Measurements from ENCODE around the gene RIMS4. TPM values are rescaled to one million over a fixed set of nuclear protein-coding genes. Genes with fewer than 3 reads are reported as not detected.

The RIMS4 gene
- total RNA-seq, 2 donors from 2014 or later, result 0.47 to 1.5 TPM

DNA sequence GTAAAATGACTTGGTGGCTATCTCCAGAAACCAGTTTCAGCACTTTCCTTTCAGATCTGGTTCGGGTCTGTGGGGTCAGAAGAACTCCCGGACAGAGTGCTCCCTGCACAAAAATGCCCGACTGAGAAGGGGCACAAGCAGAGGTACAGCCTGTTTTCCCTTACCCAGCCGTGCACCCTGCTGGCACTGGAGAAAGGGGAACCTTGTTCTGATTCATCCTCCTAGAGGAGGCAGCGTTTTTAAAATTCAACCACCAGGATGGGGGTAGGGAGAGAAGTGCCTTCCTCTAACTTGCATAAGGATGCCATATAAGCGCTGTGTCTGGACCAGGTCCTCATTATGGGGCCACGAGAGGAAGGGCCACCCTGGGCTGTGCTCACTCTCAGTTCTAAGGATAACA lies 17.6 kb downstream of the RIMS4 start:
- DNase-seq (ENCODE audit: low spot score), result no peak
- H3K9me3 ChIP-seq, result no peaks in the 10 kb centered on the region
- no peak for TF ChIP-seq CTCF (IDR thresholded peaks at IDR 0.05)
- H3K4me1 ChIP-seq, result no peaks in the 10 kb centered on the region
- no peak overlapping the region for H3K27ac ChIP-seq
- no peaks in the 10 kb centered on the region for H3K27me3 ChIP-seq
- no peak overlapping the region for H3K4me3 ChIP-seq
- H3K36me3 ChIP-seq, result no peaks in the 10 kb centered on the region

DNA sequence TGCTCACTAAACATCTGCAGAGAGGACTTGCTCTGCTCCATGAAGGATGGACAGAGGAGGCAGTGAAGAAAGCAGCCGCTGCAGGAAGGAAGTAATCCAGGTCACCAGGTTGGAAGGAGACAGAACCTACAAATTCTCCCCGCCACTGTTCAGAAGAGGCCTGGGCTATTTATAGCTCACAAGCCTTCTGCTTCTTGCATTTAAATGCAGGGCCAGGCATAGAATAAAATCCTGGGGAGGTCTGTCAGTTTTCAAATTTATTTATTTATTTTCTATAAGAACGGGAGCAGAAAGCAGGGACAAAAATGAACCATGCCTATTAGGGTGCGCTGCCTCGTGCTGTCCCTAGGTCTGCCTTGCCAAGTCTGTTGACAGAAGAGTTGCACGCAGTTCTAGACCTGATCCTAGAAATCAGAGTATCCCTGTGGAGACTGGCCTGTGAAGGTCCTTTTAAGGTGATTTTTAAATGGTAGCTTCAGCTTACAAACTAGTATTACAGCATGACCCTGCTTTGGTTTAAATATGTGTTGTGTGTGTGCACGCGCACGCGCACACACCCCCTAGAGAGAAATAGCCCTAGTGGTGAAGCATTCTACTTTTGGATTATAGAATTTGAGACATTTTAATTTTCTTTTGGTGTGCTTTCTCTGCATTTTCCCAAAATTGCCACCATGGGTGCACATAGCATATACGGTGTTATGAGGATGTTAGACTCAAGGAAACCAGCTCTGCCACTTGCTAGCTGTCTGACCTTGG lies 19.5 kb downstream of the RIMS4 start:
- no peak for DNase-seq (ENCODE audit: low spot score)
- Histone ChIP-seq H3K9me3 (no peaks in the 10 kb centered on the region), H3K36me3 (no peaks in the 10 kb centered on the region), H3K27ac (no peak overlapping the region), H3K4me1 (no peaks in the 10 kb centered on the region), H3K4me3 (no peak overlapping the region), H3K27me3 (no peaks in the 10 kb centered on the region)
- no peak for TF ChIP-seq CTCF (IDR thresholded peaks at IDR 0.05)

GRCh38 chr20:44788706-44789456 lies 21.5 kb downstream of the RIMS4 start:
- TF ChIP-seq CTCF (IDR thresholded peaks at IDR 0.05), result no peak
- Histone ChIP-seq H3K27me3 (no peaks in the 10 kb centered on the region), H3K27ac (no peak overlapping the region), H3K4me3 (no peak overlapping the region), H3K9me3 (no peaks in the 10 kb centered on the region), H3K36me3 (no peaks in the 10 kb centered on the region), H3K4me1 (no peaks in the 10 kb centered on the region)
- no peak for DNase-seq (ENCODE audit: low spot score)

GRCh38 chr20:44787299-44787698 lies 23.0 kb downstream of the RIMS4 start:
- DNase-seq (ENCODE audit: low spot score), result no peak
- no peaks in the 10 kb centered on the region for H3K9me3 ChIP-seq
- H3K27me3 ChIP-seq, result no peaks in the 10 kb centered on the region
- H3K27ac ChIP-seq, result no peak overlapping the region
- no peak for TF ChIP-seq CTCF (IDR thresholded peaks at IDR 0.05)
- no peaks in the 10 kb centered on the region for H3K36me3 ChIP-seq
- H3K4me1 ChIP-seq, result no peaks in the 10 kb centered on the region
- no peak overlapping the region for H3K4me3 ChIP-seq

GRCh38 chr20:44785768-44786167 lies 24.6 kb downstream of the RIMS4 start:
- TF ChIP-seq CTCF (IDR thresholded peaks at IDR 0.05), result no peak
- Histone ChIP-seq H3K4me3 (no peak overlapping the region), H3K27ac (no peak overlapping the region), H3K27me3 (no peaks in the 10 kb centered on the region), H3K4me1 (no peaks in the 10 kb centered on the region), H3K9me3 (no peaks in the 10 kb centered on the region), H3K36me3 (no peaks in the 10 kb centered on the region)
- DNase-seq (ENCODE audit: low spot score), result no peak

All from right atrium auricular region (tissue), 2 donors.